Smooth muscle cell (in vitro differentiated cells): ENCODE results near the gene ZBTB46. TPM values are rescaled to one million over a fixed set of nuclear protein-coding genes. Genes with fewer than 3 reads are reported as not detected.

Experiments
- DNase-seq: peaks from one replicate; lab custom pipeline; 2025; ENCODE audit not compliant: unreplicated experiment; lab: John Stamatoyannopoulos, UW
- H2AFZ ChIP-seq: fragments of 200-600 bp; sonication (generic); 2 replicates; pipeline ENCODE4 v1.6.0; 2016; ENCODE audit warnings: antibody characterized with exemption, low read depth, mild to moderate bottlenecking
- H3F3A ChIP-seq: fragments of 200-600 bp; sonication (generic); 2 replicates; pipeline ENCODE4 v1.6.0; 2017; ENCODE audit warnings: antibody characterized with exemption, low read depth
- H3K27ac ChIP-seq: fragments of 200-600 bp; sonication (generic); 2 replicates; pipeline ENCODE4 v1.5.1; 2016; ENCODE audit warnings: low read depth, mild to moderate bottlenecking
- H3K27me3 ChIP-seq: fragments of 200-600 bp; sonication (generic); 2 replicates; pipeline ENCODE4 v1.6.1; 2016; ENCODE audit warnings: low read depth, mild to moderate bottlenecking
- H3K36me3 ChIP-seq: fragments of 200-600 bp; sonication (generic); 2 replicates; pipeline ENCODE4 v1.5.1; 2016; ENCODE audit warnings: low read depth
- H3K4me1 ChIP-seq: fragments of 200-600 bp; sonication (generic); 2 replicates; pipeline ENCODE4 v1.5.1; 2016; ENCODE audit warnings: low read depth
- H3K4me2 ChIP-seq: fragments of 200-600 bp; sonication (generic); 2 replicates; pipeline ENCODE4 v1.6.0; 2016; ENCODE audit warnings: mild to moderate bottlenecking
- H3K4me3 ChIP-seq: fragments of 200-600 bp; sonication (generic); 2 replicates; pipeline ENCODE4 v1.5.1; 2016; ENCODE audit warnings: mild to moderate bottlenecking
- H3K79me2 ChIP-seq: fragments of 200-600 bp; sonication (generic); 2 replicates; pipeline ENCODE4 v1.6.0; 2016; ENCODE audit warnings: low read depth, mild to moderate bottlenecking
- H3K9ac ChIP-seq: fragments of 200-600 bp; sonication (generic); 2 replicates; pipeline ENCODE4 v1.6.0; 2016; ENCODE audit warnings: low read depth
- H3K9me3 ChIP-seq: fragments of 200-600 bp; sonication (generic); replicated peaks from 2 replicates; pipeline ENCODE4 v1.5.1; 2016; ENCODE audit warnings: low read depth
- H4K20me1 ChIP-seq: fragments of 200-600 bp; sonication (generic); 2 replicates; pipeline ENCODE4 v1.6.0; 2016; ENCODE audit warnings: low read depth
- WGBS: methylation state at CpG from one replicate; pipeline ENCODE4 v1.1.7; 2016; ENCODE audit warnings: low lambda C conversion rate; 5-methylcytosine and 5-hydroxymethylcytosine counted together
- polyA plus RNA-seq: library from polyadenylated mRNA; unstranded; fragments of >200 nt; fragmentation: Nextera tagmentation; extraction: Ambion mirVana; gene quantifications from 2 replicates; pipeline ENCODE4 v1.2.1, GENCODE V29; 2016
- total RNA-seq: library from RNA; depleted of rRNA; stranded (reverse); fragments of >200 nt; gene quantifications from 2 replicates; pipeline ENCODE4 v1.2.3, GENCODE V29; 2014
- TF ChIP-seq, protein P1 (sequence below): fragments of 200-600 bp; sonication (generic); IDR thresholded peaks from 2 replicates; pipeline ENCODE4 v1.5.1; 2017; ENCODE audit warnings: borderline replicate concordance, mild to moderate bottlenecking, antibody characterized with exemption; ENCODE audit not compliant: insufficient read depth, poor library complexity, severe bottlenecking

ZBTB46 gene
- total and polyA plus RNA-seq, 2 experiments from 2014 or later = 2.3 to 2.7 TPM

DNA sequence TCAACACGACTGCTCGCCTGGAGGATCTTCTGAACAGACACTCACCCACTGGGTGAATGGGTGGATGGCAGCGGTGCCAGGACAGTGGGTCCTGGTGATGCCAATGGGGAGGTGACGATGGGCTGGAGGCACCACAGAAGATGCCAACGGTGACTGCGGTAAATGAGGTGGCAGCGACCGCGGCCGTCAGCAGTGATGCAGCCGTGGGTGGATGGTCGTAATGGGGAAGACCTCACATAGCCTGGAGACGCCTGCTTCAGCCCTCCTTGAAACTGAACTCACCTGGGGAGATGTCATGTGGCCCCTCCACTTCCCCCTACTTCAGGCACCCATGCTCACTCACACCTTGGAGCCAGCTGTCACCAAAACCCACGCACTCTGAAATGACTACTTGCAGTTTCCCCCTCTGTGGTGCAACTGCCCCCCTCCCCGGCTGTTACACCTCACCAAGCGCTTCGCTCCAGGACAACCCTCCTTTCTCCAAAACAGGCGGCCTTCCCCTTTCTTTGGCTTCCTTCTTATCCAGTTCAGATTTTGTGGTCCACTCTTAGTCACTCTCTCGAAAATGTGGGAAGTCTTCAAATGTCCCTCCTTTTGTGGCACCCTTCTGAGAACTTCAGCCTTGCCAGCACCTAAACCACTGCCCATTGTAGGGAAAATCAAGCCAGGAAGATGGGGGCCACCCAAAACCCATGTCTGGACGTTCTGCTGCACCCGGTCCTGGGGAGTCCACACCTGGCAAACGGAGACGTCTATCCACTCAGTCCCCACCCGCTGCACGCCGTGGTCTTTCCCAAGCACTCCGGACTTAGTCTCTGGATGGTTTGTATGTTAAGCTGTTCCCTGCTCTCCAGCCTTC is 19.9 kb upstream of the ZBTB46 start:
- H3K79me2 ChIP-seq = no peaks in the 10 kb centered on the region
- no peaks in the 10 kb centered on the region for H3K9me3 ChIP-seq
- TF ChIP-seq, protein P1, sequence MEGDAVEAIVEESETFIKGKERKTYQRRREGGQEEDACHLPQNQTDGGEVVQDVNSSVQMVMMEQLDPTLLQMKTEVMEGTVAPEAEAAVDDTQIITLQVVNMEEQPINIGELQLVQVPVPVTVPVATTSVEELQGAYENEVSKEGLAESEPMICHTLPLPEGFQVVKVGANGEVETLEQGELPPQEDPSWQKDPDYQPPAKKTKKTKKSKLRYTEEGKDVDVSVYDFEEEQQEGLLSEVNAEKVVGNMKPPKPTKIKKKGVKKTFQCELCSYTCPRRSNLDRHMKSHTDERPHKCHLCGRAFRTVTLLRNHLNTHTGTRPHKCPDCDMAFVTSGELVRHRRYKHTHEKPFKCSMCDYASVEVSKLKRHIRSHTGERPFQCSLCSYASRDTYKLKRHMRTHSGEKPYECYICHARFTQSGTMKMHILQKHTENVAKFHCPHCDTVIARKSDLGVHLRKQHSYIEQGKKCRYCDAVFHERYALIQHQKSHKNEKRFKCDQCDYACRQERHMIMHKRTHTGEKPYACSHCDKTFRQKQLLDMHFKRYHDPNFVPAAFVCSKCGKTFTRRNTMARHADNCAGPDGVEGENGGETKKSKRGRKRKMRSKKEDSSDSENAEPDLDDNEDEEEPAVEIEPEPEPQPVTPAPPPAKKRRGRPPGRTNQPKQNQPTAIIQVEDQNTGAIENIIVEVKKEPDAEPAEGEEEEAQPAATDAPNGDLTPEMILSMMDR = no peak
- no peak for DNase-seq
- no peaks in the 10 kb centered on the region for H4K20me1 ChIP-seq
- peaks cover 42% of the 10 kb centered on the region for H3K4me1 ChIP-seq
- H3F3A ChIP-seq = no peaks in the 10 kb centered on the region
- H3K9ac ChIP-seq = no peak overlapping the region
- no peak overlapping the region for H3K27ac ChIP-seq
- no peak overlapping the region for H3K4me3 ChIP-seq
- no peak overlapping the region for H3K4me2 ChIP-seq
- no peak overlapping the region for H2AFZ ChIP-seq
- H3K27me3 ChIP-seq = no peaks in the 10 kb centered on the region
- no peaks in the 10 kb centered on the region for H3K36me3 ChIP-seq
- WGBS = 92% methylated on average over 25 of the region's 27 CpGs

DNA sequence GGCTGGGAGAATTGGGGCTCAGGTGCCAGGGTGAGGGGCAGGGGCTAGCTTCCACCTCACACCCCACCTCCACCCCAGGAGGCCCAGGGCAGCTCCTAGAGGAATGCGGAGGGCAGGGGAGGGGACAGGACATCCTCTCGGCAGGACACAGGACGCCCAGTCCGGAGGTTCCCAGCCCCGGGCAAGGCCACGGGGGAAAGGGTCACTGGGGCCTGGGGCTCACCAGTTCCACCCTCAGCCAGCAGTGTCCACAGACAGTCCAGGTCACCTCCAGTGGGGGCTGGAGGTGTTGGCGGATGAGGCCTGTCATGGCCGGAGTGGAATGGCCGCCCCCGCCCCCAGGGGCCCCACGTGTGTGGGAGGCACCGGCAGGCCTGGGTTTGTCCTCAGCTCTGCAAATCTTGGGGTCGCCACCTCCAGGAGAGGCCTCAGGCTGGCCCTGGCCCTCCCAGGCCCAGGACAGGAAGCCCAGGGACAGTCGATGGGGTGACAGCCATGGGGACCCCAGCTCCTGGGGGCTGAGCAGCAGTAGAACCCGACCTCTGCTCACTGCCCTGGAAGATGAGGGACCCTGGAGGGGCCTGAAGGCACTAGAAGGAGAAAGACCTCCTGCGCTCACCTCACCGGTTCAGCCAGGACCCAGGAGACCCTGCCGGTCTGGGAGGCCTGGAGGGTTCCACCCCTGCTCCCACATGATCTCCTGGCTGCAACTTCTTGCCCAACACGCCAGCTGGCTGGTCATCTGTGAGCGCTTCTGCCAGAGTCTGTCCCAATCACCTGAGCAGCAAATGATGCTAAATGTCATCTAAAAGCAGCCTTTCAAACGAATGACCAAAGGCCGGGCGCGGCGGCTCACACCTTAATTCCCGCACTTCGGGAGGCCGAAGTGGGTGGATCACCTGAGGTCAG is 17.2 kb upstream of the ZBTB46 start:
- Histone ChIP-seq H2AFZ (no peak overlapping the region), H4K20me1 (no peaks in the 10 kb centered on the region), H3K27me3 (no peaks in the 10 kb centered on the region), H3K4me1 (peaks cover 23% of the 10 kb centered on the region), H3K36me3 (no peaks in the 10 kb centered on the region), H3K9me3 (no peaks in the 10 kb centered on the region), H3K9ac (no peak overlapping the region), H3K4me2 (no peak overlapping the region), H3F3A (no peaks in the 10 kb centered on the region), H3K27ac (no peak overlapping the region), H3K79me2 (no peaks in the 10 kb centered on the region), H3K4me3 (no peak overlapping the region)
- WGBS = 75% methylated on average over 26 of the region's 28 CpGs
- TF ChIP-seq, protein P1 = no peak
- DNase-seq = no peak

DNA sequence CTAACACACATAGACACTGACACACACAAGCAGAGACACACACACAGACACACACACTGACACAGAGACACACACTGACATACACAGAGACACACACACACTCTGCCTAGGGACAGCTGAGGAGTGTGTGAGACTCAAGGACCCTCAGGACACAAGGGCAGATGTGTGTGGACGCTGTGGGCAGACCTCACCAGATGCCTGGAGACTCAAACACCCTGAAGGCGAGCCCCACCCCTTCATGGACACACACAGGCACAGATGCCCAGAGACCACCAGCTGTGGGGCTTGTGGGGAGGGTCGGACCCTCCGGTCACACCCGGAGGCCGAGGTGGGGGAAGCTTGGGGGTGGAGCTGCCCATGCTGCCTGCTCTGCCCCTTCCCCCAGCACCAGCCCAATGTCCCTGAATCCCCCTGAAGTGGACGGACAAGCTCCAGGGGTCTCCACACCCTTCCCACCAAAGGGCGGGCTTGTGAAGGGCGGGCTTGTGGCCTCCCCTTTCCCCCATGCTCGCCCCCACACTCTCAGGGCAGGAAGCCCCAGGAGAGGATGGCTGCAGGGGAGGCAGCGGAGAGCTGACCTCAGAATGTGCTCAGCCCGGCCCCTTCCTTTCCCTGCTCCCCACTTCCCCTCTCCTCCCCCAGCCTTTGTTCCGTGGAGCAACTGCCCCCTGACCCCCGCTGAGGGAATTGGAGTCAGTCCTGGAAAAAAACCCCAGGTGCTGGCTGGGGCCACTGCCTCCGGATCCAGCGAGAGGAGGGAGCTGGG is 16.4 kb upstream of the ZBTB46 start:
- H3K79me2 ChIP-seq = no peaks in the 10 kb centered on the region
- no peaks in the 10 kb centered on the region for H3K9me3 ChIP-seq
- H3K9ac ChIP-seq = no peak overlapping the region
- H2AFZ ChIP-seq = no peak overlapping the region
- H3K27me3 ChIP-seq = no peaks in the 10 kb centered on the region
- WGBS = 37% methylated on average over 8 of the region's 16 CpGs
- TF ChIP-seq, protein P1 = no peak
- H3F3A ChIP-seq = no peaks in the 10 kb centered on the region
- H4K20me1 ChIP-seq = no peaks in the 10 kb centered on the region
- no peaks in the 10 kb centered on the region for H3K36me3 ChIP-seq
- peaks cover 23% of the 10 kb centered on the region for H3K4me1 ChIP-seq
- DNase-seq = no peak
- no peak overlapping the region for H3K4me3 ChIP-seq
- no peak overlapping the region for H3K27ac ChIP-seq
- H3K4me2 ChIP-seq = no peak overlapping the region
